ENCODE data around the gene TMEM101. TPM values are rescaled to one million over a fixed set of nuclear protein-coding genes. Genes with fewer than 3 reads are reported as not detected.
"Not testable (repeated sequence)": the region's sequence is repeated elsewhere in the genome, so short reads cannot be mapped to it uniquely, and the experiment has no call there.

Gene TMEM101
- total RNA-seq, 1 donor from 2014 or later = 19.0 TPM

GRCh38 chr17:44023545-44024270 lies 8.9 kb upstream of the TMEM101 start:
- Mint-ChIP-seq H3K36me3 (ENCODE audit: low read depth) (peaks cover 4% of the 10 kb centered on the region), H3K27me3 (ENCODE audit: low read depth) (no peaks in the 10 kb centered on the region), H3K9me3 (ENCODE audit: low read depth) (no peaks in the 10 kb centered on the region), H3K4me1 (ENCODE audit: low read depth) (no peaks in the 10 kb centered on the region), H3K27ac (ENCODE audit: unreplicated experiment) (no peak overlapping the region), H3K4me3 (ENCODE audit: unreplicated experiment) (no peak overlapping the region)
- DNase-seq (ENCODE audit: low spot score) = peak; percentile 86
- no peak for TF ChIP-seq CTCF (IDR thresholded peaks at IDR 0.05)

- H3K4me3 Mint-ChIP-seq (ENCODE audit: unreplicated experiment) = no peak overlapping the region
- no peak for DNase-seq (ENCODE audit: low spot score)
- H3K4me1 Mint-ChIP-seq (ENCODE audit: low read depth) = no peaks in the 10 kb centered on the region
- H3K9me3 Mint-ChIP-seq (ENCODE audit: low read depth) = no peaks in the 10 kb centered on the region
- TF ChIP-seq CTCF (IDR thresholded peaks at IDR 0.05) = no peak
- no peaks in the 10 kb centered on the region for H3K27me3 Mint-ChIP-seq (ENCODE audit: low read depth)
- peaks cover 4% of the 10 kb centered on the region for H3K36me3 Mint-ChIP-seq (ENCODE audit: low read depth)
- H3K27ac Mint-ChIP-seq (ENCODE audit: unreplicated experiment) = no peak overlapping the region
Measured at GRCh38 chr17:44022246-44022645, 7.5 kb upstream of the TMEM101 start.

GRCh38 chr17:44021227-44021626 lies 6.5 kb upstream of the TMEM101 start:
- not testable (repeated sequence) for DNase-seq (ENCODE audit: low spot score); H3K4me3 Mint-ChIP-seq (ENCODE audit: unreplicated experiment); H3K27me3 Mint-ChIP-seq (ENCODE audit: low read depth); H3K9me3 Mint-ChIP-seq (ENCODE audit: low read depth); H3K4me1 Mint-ChIP-seq (ENCODE audit: low read depth); H3K36me3 Mint-ChIP-seq (ENCODE audit: low read depth); H3K27ac Mint-ChIP-seq (ENCODE audit: unreplicated experiment)

- Mint-ChIP-seq H3K4me1 (ENCODE audit: low read depth) (peaks cover 20% of the 10 kb centered on the region), H3K4me3 (ENCODE audit: unreplicated experiment) (peak overlapping the region; percentile 100), H3K27me3 (ENCODE audit: low read depth) (no peaks in the 10 kb centered on the region), H3K27ac (ENCODE audit: unreplicated experiment) (peak overlapping the region; percentile 98), H3K36me3 (ENCODE audit: low read depth) (peaks cover 6% of the 10 kb centered on the region), H3K9me3 (ENCODE audit: low read depth) (no peaks in the 10 kb centered on the region)
- no peak for TF ChIP-seq CTCF (IDR thresholded peaks at IDR 0.05)
- no peak for DNase-seq (ENCODE audit: low spot score)
Measured at GRCh38 chr17:44014133-44014436, 678 bp downstream of the TMEM101 start.

GRCh38 chr17:44012874-44013273 lies 1.9 kb downstream of the TMEM101 start:
- no peak for DNase-seq (ENCODE audit: low spot score)
- Mint-ChIP-seq H3K27ac (ENCODE audit: unreplicated experiment) (no peak overlapping the region), H3K27me3 (ENCODE audit: low read depth) (no peaks in the 10 kb centered on the region), H3K36me3 (ENCODE audit: low read depth) (peaks cover 4% of the 10 kb centered on the region), H3K4me3 (ENCODE audit: unreplicated experiment) (no peak overlapping the region), H3K9me3 (ENCODE audit: low read depth) (no peaks in the 10 kb centered on the region), H3K4me1 (ENCODE audit: low read depth) (peaks cover 25% of the 10 kb centered on the region)
- TF ChIP-seq CTCF (IDR thresholded peaks at IDR 0.05) = no peak

GRCh38 chr17:44012391-44012790 lies 2.4 kb downstream of the TMEM101 start:
- Mint-ChIP-seq H3K27me3 (ENCODE audit: low read depth) (no peaks in the 10 kb centered on the region), H3K9me3 (ENCODE audit: low read depth) (no peaks in the 10 kb centered on the region), H3K4me1 (ENCODE audit: low read depth) (peaks cover 29% of the 10 kb centered on the region), H3K36me3 (ENCODE audit: low read depth) (peaks cover 4% of the 10 kb centered on the region), H3K4me3 (ENCODE audit: unreplicated experiment) (no peak overlapping the region), H3K27ac (ENCODE audit: unreplicated experiment) (no peak overlapping the region)
- DNase-seq (ENCODE audit: low spot score) = no peak
- TF ChIP-seq CTCF (IDR thresholded peaks at IDR 0.05) = no peak

Measured in chondrocyte (in vitro differentiated cells).